Hepatic stellate cell (primary cell): Measurements from ENCODE around the gene TCP10L.
"Not testable (repeated sequence)": the region's sequence is repeated elsewhere in the genome, so short reads cannot be mapped to it uniquely, and the experiment has no call there.

Source experiments
- DNase-seq: peaks from one replicate; pipeline ENCODE4 v3.0.0; 2011; ENCODE audit warnings: low spot score

The TCP10L gene

GRCh38 chr21:32585042-32585710 is at the start of gene TCP10L:
TSS of gene TCP10L (minus strand) at chr21:32585523. CDS start at chr21:32584304, 1,219 bp downstream.
- no peak for DNase-seq

GRCh38 chr21:32626621-32627196 is 41.4 kb upstream of the TCP10L start:
- DNase-seq: no peak

- DNase-seq: not testable (repeated sequence)
These were observed 32.9 kb upstream of the TCP10L start for GRCh38 chr21:32618218-32618617.

- DNase-seq: no peak
These were observed 28.2 kb upstream of the TCP10L start for GRCh38 chr21:32613436-32614043.

GRCh38 chr21:32612999-32613337 is 27.6 kb upstream of the TCP10L start:
- DNase-seq: no peak

GRCh38 chr21:32612075-32612998 is 27.0 kb upstream of the TCP10L start, which contains the start of gene CFAP298:
TSS of gene CFAP298 (minus strand) at chr21:32612377. CDS start at chr21:32612243, 134 bp downstream.
- DNase-seq: peak; percentile 88

GRCh38 chr21:32611471-32611997 is 26.2 kb upstream of the TCP10L start:
- peak; percentile 41 for DNase-seq

GRCh38 chr21:32610940-32611339 is 25.6 kb upstream of the TCP10L start:
- DNase-seq: not testable (repeated sequence)

- DNase-seq: no peak
These were observed 23.5 kb upstream of the TCP10L start for GRCh38 chr21:32608851-32609250.

GRCh38 chr21:32605469-32605868 is 20.1 kb upstream of the TCP10L start:
- DNase-seq: no peak

- no peak for DNase-seq
These were observed 19.1 kb upstream of the TCP10L start for GRCh38 chr21:32604464-32604863.

GRCh38 chr21:32603131-32603530 is 17.8 kb upstream of the TCP10L start:
- no peak for DNase-seq

- no peak for DNase-seq
These were observed 16.8 kb upstream of the TCP10L start for GRCh38 chr21:32602099-32602498.

GRCh38 chr21:32599526-32599925 is 14.2 kb upstream of the TCP10L start:
- DNase-seq: no peak

- no peak for DNase-seq
These were observed 13.8 kb upstream of the TCP10L start for GRCh38 chr21:32599091-32599490.

- peak; percentile 62 for DNase-seq
These were observed 11.9 kb upstream of the TCP10L start for GRCh38 chr21:32597205-32597604.

- no peak for DNase-seq
These were observed 10.1 kb upstream of the TCP10L start for GRCh38 chr21:32595431-32595830.

- no peak for DNase-seq
These were observed 8.4 kb upstream of the TCP10L start for GRCh38 chr21:32593690-32594089.

- DNase-seq: no peak
These were observed 7.7 kb upstream of the TCP10L start for GRCh38 chr21:32592929-32593502.

- DNase-seq: no peak
These were observed 4.8 kb upstream of the TCP10L start for GRCh38 chr21:32590130-32590529.

- no peak for DNase-seq
These were observed 2.3 kb upstream of the TCP10L start for GRCh38 chr21:32587651-32588050.

- DNase-seq: no peak
These were observed 1.8 kb upstream of the TCP10L start for GRCh38 chr21:32587120-32587519.
